ENCODE data around the gene ARF1. TPM values are rescaled to one million over a fixed set of nuclear protein-coding genes. Genes with fewer than 3 reads are reported as not detected.

Gene ARF1
- total and polyA plus RNA-seq, 2 of the 8 experiments (the other 6 are each of a cell fraction or from before 2014, with no cell fraction given): 265 to 471 TPM

- TF ChIP-seq CTCF (IDR thresholded peaks at IDR 0.05; ENCODE audit: control extremely low read depth in 1 of 3, insufficient read depth in 1 of 3, low read depth in 1 of 3, low read length in 3 of 3): no peak
- TF ChIP-seq CHD2 (IDR thresholded peaks at IDR 0.05; ENCODE audit: low read length): no peak
- TF ChIP-seq KDM1A (IDR thresholded peaks at IDR 0.05; ENCODE audit: borderline replicate concordance, low read length): peak; percentile 76
- TF ChIP-seq POU5F1 (IDR thresholded peaks at IDR 0.05; ENCODE audit: low read depth, low read length): no peak
- TF ChIP-seq SIN3A (conservative IDR thresholded peaks at IDR 0.05 in 1 of 2, IDR thresholded peaks at IDR 0.05 in 1 of 2; ENCODE audit: low read depth in 1 of 2, low read length in 2 of 2): no peak
Observed at GRCh38 chr1:228139406-228139930, 57.0 kb downstream of the ARF1 start (continued).
